Stimulated activated CD8-positive, alpha-beta memory T cell treated with anti-CD3 and anti-CD28 coated beads, Interleukin-12 subunit alpha, Interleukin-12 subunit beta, amount 100 ng/mL, for 1 hour (primary cell): ENCODE data around the gene MYADML2.

Source experiments
- DNase-seq: peaks from one replicate; pipeline ENCODE4 v3.0.0-alpha.2; 2020; ENCODE audit warnings: low read depth

The MYADML2 gene

DNA sequence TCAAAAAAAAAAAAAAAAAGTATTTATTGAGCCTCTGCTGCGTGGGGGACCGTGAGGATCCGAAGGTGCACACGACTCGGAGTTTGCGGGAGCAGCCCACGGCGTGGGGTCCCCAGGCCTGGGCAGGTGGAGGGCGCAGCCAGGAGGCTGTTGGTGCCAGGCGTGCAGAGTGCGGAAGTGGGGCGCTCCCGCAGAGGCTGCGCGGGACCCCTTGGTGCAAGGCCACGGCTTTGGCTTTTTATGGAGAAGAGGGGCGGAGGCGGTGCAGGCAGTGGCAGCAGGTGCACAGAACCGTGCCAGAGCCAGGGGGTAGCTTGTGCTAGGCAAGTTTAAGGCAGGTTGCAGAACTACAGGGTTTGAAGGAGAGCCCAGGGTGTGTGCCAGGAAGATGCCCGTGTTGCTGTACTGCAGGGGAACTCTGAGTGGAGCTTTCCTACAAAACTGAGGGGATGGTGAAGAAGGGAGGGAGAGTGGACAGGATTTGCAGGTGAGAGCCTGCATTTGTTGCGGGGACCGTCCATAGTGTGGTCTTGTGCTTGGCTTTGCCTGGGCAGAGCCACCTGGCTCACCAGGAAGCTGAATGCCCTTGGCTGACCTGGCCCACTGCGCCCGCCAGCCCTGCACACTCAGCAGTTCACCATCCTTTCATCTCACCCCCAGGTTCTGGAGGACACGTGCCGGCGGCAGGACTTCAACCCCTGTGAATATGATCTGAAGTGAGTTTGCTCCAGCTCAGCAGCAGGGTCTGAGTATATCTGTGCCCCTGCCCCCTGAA lies 31.7 kb upstream of the MYADML2 start:
- no peak for DNase-seq

DNA sequence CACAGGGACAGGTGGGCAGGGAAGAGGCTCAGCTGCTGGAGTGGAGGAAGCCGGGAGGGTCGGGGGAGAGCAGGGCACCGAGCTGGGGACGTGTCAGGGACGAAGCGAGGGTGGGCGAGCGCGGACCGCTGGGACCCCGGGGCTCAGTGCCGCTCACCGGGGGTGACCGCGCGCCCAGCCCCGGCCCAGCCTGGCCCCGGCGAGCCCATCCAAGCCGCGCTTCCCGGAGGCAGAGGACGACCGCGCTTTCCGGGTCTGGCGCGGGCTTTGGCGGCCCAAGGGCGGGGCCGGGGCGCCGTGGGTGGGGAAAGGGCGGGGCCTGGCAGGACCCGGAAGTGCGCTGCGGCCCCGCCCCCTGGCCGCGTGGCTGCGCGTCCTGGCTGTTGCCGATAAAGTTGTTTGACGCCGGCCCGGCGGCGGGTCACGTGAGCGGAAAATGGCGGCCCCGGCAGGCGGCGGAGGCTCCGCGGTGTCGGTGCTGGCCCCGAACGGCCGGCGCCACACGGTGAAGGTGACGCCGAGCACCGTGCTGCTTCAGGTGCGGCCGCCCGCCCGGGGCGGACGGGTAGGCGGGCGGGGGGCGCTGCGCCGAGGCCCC lies 30.3 kb upstream of the MYADML2 start, which contains the start of gene ASPSCR1:
ASPSCR1 (plus strand) TSS at position 419 of the 598 bp plus-strand sequence; CDS start at position 437, 18 bp downstream.
- peak; percentile 85 for DNase-seq

GRCh38 chr17:81976332-81977210 lies 29.5 kb upstream of the MYADML2 start:
- DNase-seq = no peak

DNA sequence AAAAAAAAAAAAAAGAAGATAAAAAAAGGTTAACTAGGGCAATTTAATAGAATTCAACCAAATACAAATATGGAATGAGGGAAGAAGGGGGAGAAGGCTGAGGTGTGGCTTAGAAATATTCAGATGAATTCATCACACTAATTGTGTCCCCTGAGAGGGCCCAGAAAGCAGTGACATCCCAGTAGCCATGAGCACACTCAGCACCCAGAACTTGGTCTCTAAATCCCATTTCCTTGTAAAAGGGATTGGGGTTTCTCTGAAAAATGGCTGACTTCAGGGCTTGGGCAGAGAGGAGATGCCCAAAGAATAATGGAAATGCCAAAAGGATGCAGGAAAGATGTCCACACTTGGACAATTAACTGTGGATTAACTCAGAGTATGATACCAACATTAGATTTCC lies 26.4 kb upstream of the MYADML2 start:
- DNase-seq = no peak

DNA sequence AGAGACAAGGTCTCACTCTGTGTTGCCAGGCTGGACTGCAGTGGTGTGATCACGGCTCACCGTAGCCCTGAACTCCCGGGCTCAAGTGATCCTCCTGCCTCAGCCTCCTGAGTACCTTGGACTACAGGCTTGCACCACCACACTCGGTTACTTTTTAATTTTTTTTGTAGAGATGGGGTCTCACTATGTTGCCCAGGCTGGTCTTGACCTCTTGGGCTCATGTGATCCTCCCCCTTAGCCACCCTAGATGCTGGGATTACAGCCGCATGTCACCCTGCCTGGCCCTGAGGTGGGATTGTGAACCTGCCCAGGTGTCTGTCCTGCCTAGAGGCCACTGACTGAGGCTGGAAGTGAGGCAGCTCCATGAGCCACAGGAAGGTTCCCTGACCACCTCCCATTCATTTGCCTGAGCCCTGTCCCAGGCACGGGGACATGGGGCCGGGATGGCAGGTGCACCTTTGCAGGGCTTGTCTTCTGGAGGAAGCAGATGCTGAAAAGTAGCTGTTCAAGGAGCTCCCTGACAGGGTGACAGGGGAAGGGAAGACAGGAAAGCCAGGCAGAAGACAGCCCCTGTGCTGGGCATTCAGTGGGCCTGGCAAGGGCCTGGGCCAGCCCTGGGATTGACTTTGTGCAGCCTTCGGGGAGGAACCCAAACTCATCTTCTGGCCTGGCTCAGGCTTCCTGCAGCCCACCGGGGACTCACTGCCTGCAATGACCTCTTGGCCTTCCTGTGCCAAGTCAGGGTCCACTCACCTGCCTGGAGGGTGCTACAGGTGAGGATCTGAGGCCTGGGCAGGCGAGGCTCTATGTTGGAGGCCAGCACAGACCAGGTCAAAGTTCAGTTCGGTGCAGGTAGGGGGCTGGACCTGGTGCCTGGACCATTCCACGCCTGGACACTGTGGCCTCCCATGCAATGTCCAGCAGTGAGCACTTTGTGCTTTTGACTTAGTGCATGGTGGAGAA lies 22.1 kb upstream of the MYADML2 start:
- no peak for DNase-seq

- DNase-seq = no peak
Observed at GRCh38 chr17:81968396-81968745, 21.3 kb upstream of the MYADML2 start.

- DNase-seq = peak; percentile 73
Observed at GRCh38 chr17:81967533-81968395, 20.7 kb upstream of the MYADML2 start.

- DNase-seq = no peak
Observed at GRCh38 chr17:81967244-81967532, 20.2 kb upstream of the MYADML2 start.

DNA sequence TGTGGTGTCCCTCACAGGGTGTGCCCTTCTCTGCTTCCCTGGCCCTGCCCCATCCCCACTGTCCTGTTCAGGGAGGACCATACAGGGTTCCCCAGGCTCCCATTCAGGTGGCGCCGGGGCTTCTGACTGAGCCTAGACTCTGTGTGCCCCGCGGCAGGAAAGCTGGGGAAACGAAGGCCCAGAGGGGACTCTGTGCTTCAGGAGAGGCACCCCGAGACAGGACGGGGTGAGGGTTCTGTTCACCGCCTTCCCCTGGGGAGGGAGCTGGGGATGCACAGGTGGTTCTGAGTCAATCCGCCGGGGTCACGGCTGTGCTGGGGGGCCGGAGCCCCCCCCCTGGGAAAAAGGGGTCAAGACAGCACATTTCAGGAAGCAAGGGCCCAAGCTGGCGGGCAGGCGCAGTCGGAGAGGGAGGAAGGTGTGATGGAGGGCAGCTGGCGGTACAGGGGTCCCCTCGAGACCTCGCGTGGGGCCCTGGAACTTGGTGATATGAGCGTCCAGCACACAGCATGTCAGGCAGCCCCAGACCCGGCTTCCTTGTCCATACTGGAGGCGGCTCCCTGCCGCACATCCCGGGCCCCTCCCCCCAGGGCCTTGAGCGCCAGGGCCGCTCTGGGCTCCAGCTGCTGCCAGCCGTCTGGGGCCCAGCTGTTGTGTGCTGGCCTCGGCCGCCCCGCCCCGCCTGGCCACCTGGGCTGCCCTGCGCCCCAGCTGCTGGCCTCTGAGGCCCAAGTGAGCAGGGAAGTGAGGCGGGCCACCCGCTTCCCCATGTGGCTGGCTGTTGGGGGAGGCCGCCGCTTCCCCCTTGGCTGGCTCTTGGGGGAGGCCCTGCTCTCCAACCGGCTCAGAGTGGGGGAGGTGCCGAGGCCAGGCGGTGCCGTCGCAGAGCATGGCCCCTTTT lies 19.6 kb upstream of the MYADML2 start:
- no peak for DNase-seq

DNA sequence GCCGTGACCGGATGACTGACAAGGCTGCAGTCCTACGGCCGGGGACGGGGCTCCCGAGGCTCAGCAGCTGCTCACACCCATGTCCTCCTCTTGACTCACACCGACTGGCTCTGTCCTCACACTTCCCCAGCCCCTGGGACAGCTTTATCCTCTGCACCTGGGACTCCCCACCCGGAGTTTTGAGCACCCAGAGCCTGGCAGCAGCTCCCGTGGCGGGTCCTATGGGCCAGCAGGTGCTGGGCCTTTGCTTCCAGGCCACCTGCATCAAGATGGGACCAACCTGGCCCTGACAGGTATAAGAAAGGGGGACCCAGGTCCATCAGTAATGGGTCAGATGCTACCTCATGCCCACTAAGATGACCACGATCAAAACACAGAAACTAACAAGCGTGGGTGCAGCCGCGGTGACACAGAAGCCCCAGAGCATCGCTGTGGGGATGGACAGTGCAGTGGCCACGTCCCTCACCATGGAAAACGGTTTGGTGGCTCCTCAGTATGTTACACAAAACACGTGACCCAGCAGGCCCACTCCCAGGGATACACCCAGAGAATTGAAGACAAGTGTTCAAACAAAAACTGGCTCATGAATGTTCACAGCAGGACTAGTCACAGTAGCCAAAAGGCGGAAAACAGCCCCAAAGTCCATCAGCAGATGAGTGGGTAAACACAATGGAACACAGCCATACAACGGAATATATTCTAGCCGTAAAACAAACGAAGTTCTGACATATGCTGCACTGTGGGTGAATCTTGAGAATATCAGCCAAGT lies 17.2 kb upstream of the MYADML2 start:
- DNase-seq = no peak

GRCh38 chr17:81962499-81963441 lies 15.7 kb upstream of the MYADML2 start:
- no peak for DNase-seq

GRCh38 chr17:81961521-81962498 lies 14.8 kb upstream of the MYADML2 start:
- DNase-seq = no peak

DNA sequence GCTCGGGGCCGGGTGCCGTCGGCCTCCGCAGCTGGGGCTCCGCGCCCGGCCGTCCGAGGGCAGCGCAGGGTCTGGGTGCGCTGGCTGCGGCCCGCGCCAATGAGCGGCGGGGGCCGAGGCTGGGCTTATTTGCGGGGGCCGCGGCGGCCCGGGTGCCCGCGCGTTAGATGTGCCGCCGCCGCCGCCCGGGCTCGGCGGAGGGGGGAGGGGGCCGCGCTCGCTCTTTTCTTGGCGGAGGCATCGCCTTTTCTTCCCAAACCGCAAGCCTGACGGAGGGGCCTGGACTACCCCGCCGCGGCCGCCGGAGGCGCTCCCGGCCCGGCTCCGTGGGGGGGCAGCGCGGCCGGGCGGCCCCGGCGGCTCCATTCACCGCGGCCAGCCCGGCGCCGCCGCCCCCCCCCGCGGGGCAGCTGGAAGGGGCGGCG lies 14.1 kb upstream of the MYADML2 start, which contains the start of gene NOTUM:
NOTUM (minus strand) TSS at position 101 of the 425 bp plus-strand sequence. CDS start 278 bp downstream, outside the sequence.
- no peak for DNase-seq

DNA sequence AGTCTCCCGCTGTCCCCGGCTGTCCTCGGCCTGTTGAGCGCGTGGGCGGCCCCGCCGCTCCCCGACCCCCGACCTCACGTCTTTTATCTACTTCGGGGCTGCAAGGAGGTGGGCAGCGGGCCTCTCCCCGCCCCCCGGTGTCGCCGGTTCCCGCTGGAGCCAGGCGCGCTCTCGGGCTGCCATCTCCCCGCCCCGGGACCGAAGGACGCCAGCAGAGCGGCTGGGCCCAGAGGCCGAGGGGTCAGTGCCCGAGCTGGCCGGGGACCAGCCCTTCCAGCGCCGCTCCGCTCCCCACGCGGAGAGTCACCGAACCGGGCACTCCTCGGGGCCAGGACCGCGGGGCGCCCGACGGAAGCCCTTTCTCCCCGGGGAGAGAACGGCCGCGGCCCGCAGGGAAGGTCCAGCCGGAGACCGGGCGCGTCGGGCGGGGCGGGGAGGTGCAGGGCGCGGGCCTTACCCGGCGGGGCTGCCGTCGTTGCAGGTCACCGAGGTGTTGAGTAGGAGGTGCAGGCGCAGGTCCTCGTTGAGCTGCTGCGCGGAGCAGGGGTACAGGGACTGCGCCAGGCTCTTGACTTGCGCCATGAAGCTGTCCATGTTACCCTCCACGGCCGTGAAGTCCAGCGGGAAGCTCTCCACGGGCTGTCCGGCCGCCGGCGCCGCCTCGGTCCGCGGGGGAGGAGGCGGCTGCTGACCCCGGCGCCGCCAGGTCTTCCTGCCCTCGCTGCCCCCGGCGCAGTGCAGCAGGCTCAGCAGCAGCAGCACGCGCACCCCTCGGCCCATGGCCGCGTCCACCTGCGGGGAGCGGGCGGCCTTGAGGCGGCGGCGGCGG lies 13.3 kb upstream of the MYADML2 start:
- no peak for DNase-seq

DNA sequence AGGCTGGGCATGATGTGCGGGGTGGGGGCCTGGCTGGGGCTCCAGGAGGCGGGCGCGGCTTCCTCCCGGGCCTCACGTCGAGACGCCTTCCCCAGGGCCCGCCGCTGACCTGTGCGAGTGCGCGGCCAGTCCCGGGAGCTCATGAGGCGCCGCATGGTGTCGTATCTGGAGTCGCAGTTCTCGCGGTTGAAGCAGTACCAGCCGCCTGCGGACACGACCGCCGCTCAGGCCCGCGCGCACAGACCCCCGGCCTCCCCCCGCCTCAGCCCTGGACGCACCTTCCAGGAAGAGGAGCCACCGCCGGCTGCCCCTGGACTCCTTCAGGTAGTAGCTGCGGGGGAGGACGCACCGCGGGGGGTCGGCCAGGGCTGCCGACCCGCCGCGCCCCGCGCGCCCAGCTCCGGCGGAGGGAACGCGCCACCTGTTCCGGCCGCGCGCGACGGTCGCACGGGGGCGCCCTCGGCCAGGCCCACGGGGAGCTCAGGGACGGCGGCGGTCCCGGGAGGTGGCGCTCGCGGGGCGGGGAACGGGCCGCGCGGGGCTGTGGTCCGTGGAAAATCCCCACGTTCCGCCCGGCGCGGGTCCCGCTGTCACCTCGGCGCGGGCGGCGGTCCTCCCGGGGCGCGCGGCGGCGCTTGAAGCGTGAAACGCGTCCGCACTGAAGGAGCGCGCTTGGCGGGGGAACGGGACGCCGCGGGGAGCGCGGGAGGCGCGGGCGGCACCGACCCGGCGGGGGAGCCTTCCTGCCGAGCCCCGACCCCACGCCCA lies 12.5 kb upstream of the MYADML2 start:
- DNase-seq = peak; percentile 73
